ENCODE results near the gene CNOT9.

DNA sequence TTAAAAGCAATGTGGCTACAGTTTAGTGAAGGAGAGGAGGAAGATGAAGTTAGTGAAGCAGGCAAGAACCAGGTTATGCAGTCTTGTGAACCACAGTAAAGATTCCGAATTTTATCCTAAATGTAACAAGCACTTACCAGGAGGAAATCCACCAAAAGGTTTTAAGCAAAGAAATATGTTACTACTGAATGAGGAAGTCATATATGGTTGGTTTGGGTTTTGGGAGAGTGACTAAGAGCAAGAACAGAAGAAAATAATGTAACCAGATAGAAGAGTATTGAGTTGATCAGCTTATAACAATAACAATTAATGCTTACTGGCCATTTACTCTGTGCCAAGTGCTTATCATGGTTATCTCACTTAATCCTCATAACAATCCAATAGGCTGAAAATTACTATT lies 2.3 kb upstream of the CNOT9 start:
- TF ChIP-seq CTCF (IDR thresholded peaks at IDR 0.05; ENCODE audit: low read depth, low read length, poor library complexity, severe bottlenecking) (no peak), EZH2phosphoT487 (IDR thresholded peaks at IDR 0.05; ENCODE audit: borderline replicate concordance, low read length) (no peak)

All from DOHH2 (cell line).